Activated CD4-positive, alpha-beta memory T cell treated with anti-CD3 and anti-CD28 coated beads, Interleukin-2, amount 10 ng/mL, durations not matched to agents 7 days and 5 days (primary cell): Measurements from ENCODE around the gene SPEN. TPM values are rescaled to one million over a fixed set of nuclear protein-coding genes. Genes with fewer than 3 reads are reported as not detected.
A peak's percentile ranks its signal among the peaks of the same experiment; 100 is the strongest.

ENCODE experiments used
- CTCF ChIA-PET: fragments of 350-600 bp; sonication (Branson Sonifier 250); formaldehyde crosslinking; loops from one replicate; lab custom pipeline; 2021; ENCODE audit warnings: antibody characterized with exemption, inconsistent platforms; lab: Charles Lee
- POLR2A ChIA-PET: fragments of 350-600 bp; sonication (Branson Sonifier 250); formaldehyde crosslinking; loops from one replicate; lab custom pipeline; 2021; ENCODE audit warnings: antibody characterized with exemption; lab: Charles Lee
- DNase-seq: peaks from one replicate; pipeline ENCODE4 v3.0.0-alpha.2; 2020
- H3K27ac Mint-ChIP-seq: one replicate; pipeline ENCODE4 v1.8.0; 2021; ENCODE audit warnings: mild to moderate bottlenecking, mixed read lengths
- H3K27me3 Mint-ChIP-seq: one replicate; pipeline ENCODE4 v1.8.0; 2021; ENCODE audit warnings: mixed read lengths
- H3K36me3 Mint-ChIP-seq: one replicate; pipeline ENCODE4 v1.8.0; 2021; ENCODE audit warnings: low read depth, mixed read lengths
- H3K4me1 Mint-ChIP-seq: one replicate; pipeline ENCODE4 v1.8.0; 2021; ENCODE audit warnings: mixed read lengths
- H3K4me3 Mint-ChIP-seq: one replicate; pipeline ENCODE4 v1.8.0; 2021; ENCODE audit warnings: mild to moderate bottlenecking, mixed read lengths
- H3K9me3 Mint-ChIP-seq: one replicate; pipeline ENCODE4 v1.8.0; 2021; ENCODE audit warnings: mixed read lengths
- total RNA-seq, 2 experiments: library from RNA; stranded (reverse); gene quantifications; one replicate each; pipeline ENCODE4 v1.2.3, GENCODE V29; 2021

Gene SPEN
- total RNA-seq, 2 experiments from 2014 or later: 52.1 to 52.5 TPM

- peaks cover 4% of the 10 kb centered on the region for H3K4me1 Mint-ChIP-seq
- no peak for DNase-seq
- H3K27ac Mint-ChIP-seq: no peak overlapping the region
- POLR2A ChIA-PET: no interaction called here
- H3K36me3 Mint-ChIP-seq: peaks cover 83% of the 10 kb centered on the region
- no peaks in the 10 kb centered on the region for H3K9me3 Mint-ChIP-seq
- no peaks in the 10 kb centered on the region for H3K27me3 Mint-ChIP-seq
- CTCF ChIA-PET: no interaction called here
- H3K4me3 Mint-ChIP-seq: no peak overlapping the region
These were observed 87.8 kb downstream of the SPEN start for GRCh38 chr1:15935056-15935950.

GRCh38 chr1:15936025-15936424 is 88.5 kb downstream of the SPEN start:
- peaks cover 4% of the 10 kb centered on the region for H3K4me1 Mint-ChIP-seq

GRCh38 chr1:15937146-15937545 is 89.6 kb downstream of the SPEN start:
- no peaks in the 10 kb centered on the region for H3K9me3 Mint-ChIP-seq
- peak overlapping the region; percentile 66 for H3K27ac Mint-ChIP-seq
- no peak for DNase-seq
- no peak overlapping the region for H3K4me3 Mint-ChIP-seq
- peaks cover 71% of the 10 kb centered on the region for H3K36me3 Mint-ChIP-seq
- peaks cover 4% of the 10 kb centered on the region for H3K4me1 Mint-ChIP-seq
- H3K27me3 Mint-ChIP-seq: no peaks in the 10 kb centered on the region
- ChIA-PET POLR2A (interaction anchor here (1.3 to 1.4 kb wide), 2 partner anchors 14 to 23 kb away, joined by 3 to 5 read pairs; no protein-coding TSS in a partner anchor), CTCF (no interaction called here)

More at GRCh38 chr1:15936025-15936424, 88.5 kb downstream of the SPEN start:
- Mint-ChIP-seq H3K36me3 (peaks cover 79% of the 10 kb centered on the region), H3K4me3 (no peak overlapping the region), H3K27ac (no peak overlapping the region), H3K27me3 (no peaks in the 10 kb centered on the region), H3K9me3 (no peaks in the 10 kb centered on the region)
- DNase-seq: no peak
- ChIA-PET POLR2A (no interaction called here), CTCF (no interaction called here)

- no peak for DNase-seq
- ChIA-PET CTCF (no interaction called here), POLR2A (interaction anchor here (1.3 to 1.4 kb wide), 3 partner anchors 12 to 23 kb away, joined by 3 to 5 read pairs (median 3); no protein-coding TSS in a partner anchor)
- Mint-ChIP-seq H3K27ac (peak overlapping the region; percentile 66), H3K27me3 (no peaks in the 10 kb centered on the region), H3K36me3 (peaks cover 71% of the 10 kb centered on the region), H3K9me3 (no peaks in the 10 kb centered on the region), H3K4me3 (no peak overlapping the region), H3K4me1 (peaks cover 4% of the 10 kb centered on the region)
These were observed 90.2 kb downstream of the SPEN start for GRCh38 chr1:15937706-15938168.

GRCh38 chr1:15938628-15939161 is 91.2 kb downstream of the SPEN start:
- peaks cover 4% of the 10 kb centered on the region for H3K4me1 Mint-ChIP-seq
- ChIA-PET POLR2A (interaction anchor here (1.3 kb wide), 2 partner anchors 11 to 22 kb away, joined by 3 read pairs; no protein-coding TSS in a partner anchor), CTCF (no interaction called here)
- H3K36me3 Mint-ChIP-seq: peaks cover 63% of the 10 kb centered on the region
- no peak for DNase-seq
- no peak overlapping the region for H3K4me3 Mint-ChIP-seq
- H3K27me3 Mint-ChIP-seq: no peaks in the 10 kb centered on the region
- no peaks in the 10 kb centered on the region for H3K9me3 Mint-ChIP-seq
- no peak overlapping the region for H3K27ac Mint-ChIP-seq

- POLR2A ChIA-PET: no interaction called here
- Mint-ChIP-seq H3K4me1 (peaks cover 4% of the 10 kb centered on the region), H3K27ac (peak overlapping the region; percentile 15), H3K4me3 (no peak overlapping the region), H3K36me3 (peaks cover 56% of the 10 kb centered on the region), H3K27me3 (no peaks in the 10 kb centered on the region), H3K9me3 (no peaks in the 10 kb centered on the region)
- no peak for DNase-seq
- CTCF ChIA-PET: no interaction called here
These were observed 91.9 kb downstream of the SPEN start for GRCh38 chr1:15939181-15940109.

GRCh38 chr1:15940110-15941043 is 92.9 kb downstream of the SPEN start:
- Mint-ChIP-seq H3K4me3 (no peak overlapping the region), H3K4me1 (peaks cover 4% of the 10 kb centered on the region), H3K36me3 (peaks cover 49% of the 10 kb centered on the region), H3K9me3 (no peaks in the 10 kb centered on the region), H3K27ac (no peak overlapping the region), H3K27me3 (no peaks in the 10 kb centered on the region)
- CTCF ChIA-PET: no interaction called here
- no peak for DNase-seq
- POLR2A ChIA-PET: interaction anchor here (1.4 kb wide), 1 partner anchor 10 kb away, joined by 3 read pairs; no protein-coding TSS in a partner anchor

GRCh38 chr1:15941044-15941840 is 93.7 kb downstream of the SPEN start:
- H3K36me3 Mint-ChIP-seq: peaks cover 45% of the 10 kb centered on the region
- H3K27ac Mint-ChIP-seq: no peak overlapping the region
- H3K4me1 Mint-ChIP-seq: peaks cover 4% of the 10 kb centered on the region
- no peaks in the 10 kb centered on the region for H3K27me3 Mint-ChIP-seq
- POLR2A ChIA-PET: interaction anchor here (1.3 to 1.4 kb wide), 2 partner anchors 9 to 18 kb away, joined by 3 to 4 read pairs; no protein-coding TSS in a partner anchor
- DNase-seq: no peak
- no peak overlapping the region for H3K4me3 Mint-ChIP-seq
- CTCF ChIA-PET: no interaction called here
- no peaks in the 10 kb centered on the region for H3K9me3 Mint-ChIP-seq

GRCh38 chr1:15941899-15942660 is 94.6 kb downstream of the SPEN start:
- no peak overlapping the region for H3K4me3 Mint-ChIP-seq
- no peaks in the 10 kb centered on the region for H3K27me3 Mint-ChIP-seq
- no peak overlapping the region for H3K27ac Mint-ChIP-seq
- peaks cover 42% of the 10 kb centered on the region for H3K36me3 Mint-ChIP-seq
- ChIA-PET CTCF (no interaction called here), POLR2A (interaction anchor here (1.3 kb wide), 1 partner anchor 17 kb away, joined by 4 read pairs; no protein-coding TSS in a partner anchor)
- DNase-seq: no peak
- no peaks in the 10 kb centered on the region for H3K9me3 Mint-ChIP-seq
- peaks cover 6% of the 10 kb centered on the region for H3K4me1 Mint-ChIP-seq

- no peaks in the 10 kb centered on the region for H3K9me3 Mint-ChIP-seq
- ChIA-PET POLR2A (interaction anchor here (1.3 kb wide), 1 partner anchor 17 kb away, joined by 4 read pairs; no protein-coding TSS in a partner anchor), CTCF (no interaction called here)
These were observed 95.3 kb downstream of the SPEN start for GRCh38 chr1:15942661-15943327.

More at GRCh38 chr1:15942661-15943327, 95.3 kb downstream of the SPEN start:
- H3K27me3 Mint-ChIP-seq: no peaks in the 10 kb centered on the region
- H3K4me1 Mint-ChIP-seq: peaks cover 7% of the 10 kb centered on the region
- H3K27ac Mint-ChIP-seq: no peak overlapping the region
- DNase-seq: no peak
- H3K4me3 Mint-ChIP-seq: no peak overlapping the region
- H3K36me3 Mint-ChIP-seq: peaks cover 40% of the 10 kb centered on the region
